ENCODE data around the gene RASD2. TPM values are rescaled to one million over a fixed set of nuclear protein-coding genes. Genes with fewer than 3 reads are reported as not detected.

The RASD2 gene
- total RNA-seq, 1 donor from 2014 or later, result 0.24 TPM

DNA sequence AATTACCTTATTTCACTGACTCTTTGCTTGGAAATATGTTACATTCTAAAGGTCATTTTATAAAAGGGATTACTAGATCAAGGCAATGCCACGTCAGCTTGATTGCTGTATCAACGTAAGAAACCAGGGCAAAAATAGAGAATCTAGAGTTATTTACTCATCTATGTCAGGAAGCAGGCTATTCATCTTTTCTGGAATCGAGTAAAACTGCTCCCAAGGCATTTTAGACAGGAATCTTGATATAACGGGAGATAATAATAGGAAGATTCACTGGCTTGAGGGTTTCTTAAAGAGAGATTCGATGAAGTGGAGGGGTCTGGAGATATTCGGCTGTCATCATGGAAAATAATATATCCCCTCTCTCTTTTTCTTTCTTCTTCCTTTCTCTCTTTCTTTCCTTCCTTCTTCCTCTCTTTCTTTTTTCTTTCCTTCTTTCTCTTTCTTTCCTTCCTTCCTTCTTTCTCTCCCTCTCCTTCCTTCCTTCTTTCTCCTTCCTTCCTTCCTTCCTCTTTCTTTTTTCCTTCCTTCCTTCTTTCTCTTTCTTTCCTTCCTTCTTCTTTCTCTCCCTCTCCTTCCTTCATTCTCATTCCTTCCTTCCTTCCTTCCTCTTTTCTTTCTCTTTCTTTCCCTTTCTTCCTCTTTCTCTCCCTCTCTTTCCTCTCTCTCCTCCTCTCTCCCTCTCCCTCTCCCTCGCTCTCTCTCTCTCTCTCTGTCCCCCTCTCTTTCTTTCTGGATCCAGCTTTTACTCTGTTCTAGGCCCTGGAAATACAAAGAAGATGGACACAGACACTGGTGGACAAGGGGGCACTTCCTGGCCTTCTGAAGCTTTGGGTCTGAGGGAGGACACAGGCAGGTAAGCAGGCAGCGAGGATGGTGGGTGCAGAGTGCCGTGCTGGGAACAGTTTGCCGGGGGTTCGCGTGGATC, 18.1 kb upstream of the RASD2 start:
- Mint-ChIP-seq H3K36me3 (no peaks in the 10 kb centered on the region), H3K27me3 (peaks cover 16% of the 10 kb centered on the region), H3K4me3 (no peak overlapping the region), H3K27ac (no peak overlapping the region), H3K4me1 (ENCODE audit: unreplicated experiment) (peaks cover 17% of the 10 kb centered on the region), H3K9me3 (no peaks in the 10 kb centered on the region)
- TF ChIP-seq, protein P1, sequence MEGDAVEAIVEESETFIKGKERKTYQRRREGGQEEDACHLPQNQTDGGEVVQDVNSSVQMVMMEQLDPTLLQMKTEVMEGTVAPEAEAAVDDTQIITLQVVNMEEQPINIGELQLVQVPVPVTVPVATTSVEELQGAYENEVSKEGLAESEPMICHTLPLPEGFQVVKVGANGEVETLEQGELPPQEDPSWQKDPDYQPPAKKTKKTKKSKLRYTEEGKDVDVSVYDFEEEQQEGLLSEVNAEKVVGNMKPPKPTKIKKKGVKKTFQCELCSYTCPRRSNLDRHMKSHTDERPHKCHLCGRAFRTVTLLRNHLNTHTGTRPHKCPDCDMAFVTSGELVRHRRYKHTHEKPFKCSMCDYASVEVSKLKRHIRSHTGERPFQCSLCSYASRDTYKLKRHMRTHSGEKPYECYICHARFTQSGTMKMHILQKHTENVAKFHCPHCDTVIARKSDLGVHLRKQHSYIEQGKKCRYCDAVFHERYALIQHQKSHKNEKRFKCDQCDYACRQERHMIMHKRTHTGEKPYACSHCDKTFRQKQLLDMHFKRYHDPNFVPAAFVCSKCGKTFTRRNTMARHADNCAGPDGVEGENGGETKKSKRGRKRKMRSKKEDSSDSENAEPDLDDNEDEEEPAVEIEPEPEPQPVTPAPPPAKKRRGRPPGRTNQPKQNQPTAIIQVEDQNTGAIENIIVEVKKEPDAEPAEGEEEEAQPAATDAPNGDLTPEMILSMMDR (conservative IDR thresholded peaks at IDR 0.05), result no peak
- no peak for DNase-seq (ENCODE audit: extremely low spot score, unreplicated experiment)

GRCh38 chr22:35523167-35523947, 17.3 kb upstream of the RASD2 start:
- Mint-ChIP-seq H3K4me3 (no peak overlapping the region), H3K27ac (no peak overlapping the region), H3K9me3 (no peaks in the 10 kb centered on the region), H3K27me3 (peaks cover 9% of the 10 kb centered on the region), H3K4me1 (ENCODE audit: unreplicated experiment) (peaks cover 13% of the 10 kb centered on the region), H3K36me3 (no peaks in the 10 kb centered on the region)
- DNase-seq (ENCODE audit: extremely low spot score, unreplicated experiment), result no peak
- TF ChIP-seq, protein P1 (conservative IDR thresholded peaks at IDR 0.05), result no peak

GRCh38 chr22:35524966-35525686, 15.5 kb upstream of the RASD2 start:
- peaks cover 6% of the 10 kb centered on the region for H3K9me3 Mint-ChIP-seq
- peaks cover 13% of the 10 kb centered on the region for H3K4me1 Mint-ChIP-seq (ENCODE audit: unreplicated experiment)
- H3K36me3 Mint-ChIP-seq, result no peaks in the 10 kb centered on the region
- H3K4me3 Mint-ChIP-seq, result no peak overlapping the region
- no peak for DNase-seq (ENCODE audit: extremely low spot score, unreplicated experiment)
- no peak overlapping the region for H3K27ac Mint-ChIP-seq
- peaks cover 9% of the 10 kb centered on the region for H3K27me3 Mint-ChIP-seq
- TF ChIP-seq, protein P1 (conservative IDR thresholded peaks at IDR 0.05), result no peak

- TF ChIP-seq, protein P1 (conservative IDR thresholded peaks at IDR 0.05), result no peak
- H3K27ac Mint-ChIP-seq, result no peak overlapping the region
- H3K9me3 Mint-ChIP-seq, result peaks cover 6% of the 10 kb centered on the region
- DNase-seq (ENCODE audit: extremely low spot score, unreplicated experiment), result no peak
- no peaks in the 10 kb centered on the region for H3K36me3 Mint-ChIP-seq
- no peak overlapping the region for H3K4me3 Mint-ChIP-seq
- peaks cover 9% of the 10 kb centered on the region for H3K27me3 Mint-ChIP-seq
- H3K4me1 Mint-ChIP-seq (ENCODE audit: unreplicated experiment), result peaks cover 13% of the 10 kb centered on the region
Measured at GRCh38 chr22:35525687-35526332, 14.8 kb upstream of the RASD2 start.

Measured in type B pancreatic cell (in vitro differentiated cells).